ENCODE data around the gene GGCT.

The GGCT gene

DNA sequence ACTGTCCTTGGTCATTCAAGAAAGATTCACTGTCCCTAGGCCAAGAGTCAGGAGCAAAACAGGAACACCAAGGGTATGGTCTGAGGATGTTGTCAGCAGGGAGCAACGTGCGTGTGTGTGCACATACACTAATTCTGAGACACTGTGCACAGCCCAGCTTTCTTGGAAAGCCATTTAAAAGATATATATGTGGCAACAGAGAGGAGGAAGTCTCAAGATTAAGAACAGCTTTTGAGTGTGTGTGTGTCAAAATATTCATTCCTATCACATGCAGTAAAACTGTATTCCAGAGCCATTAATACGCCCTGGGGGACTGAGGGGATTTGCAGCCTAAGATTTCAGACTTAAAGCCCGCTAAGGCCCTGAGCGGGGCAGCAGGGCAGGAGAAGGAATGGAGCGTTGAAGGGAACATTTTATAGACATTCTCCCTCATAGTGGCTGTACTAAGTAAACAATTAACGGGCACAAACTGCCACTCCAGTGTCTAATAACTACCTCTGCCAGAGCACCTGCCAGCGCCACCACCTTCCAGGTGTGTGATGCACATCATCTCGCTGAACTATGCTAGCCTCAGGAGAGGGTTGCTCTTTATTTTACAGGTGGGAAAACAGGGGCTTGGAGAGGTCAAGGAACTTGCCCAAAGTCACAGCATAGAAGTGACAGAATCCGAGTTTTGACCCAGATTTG is 28.0 kb downstream of the GGCT start:
- DNase-seq, result no peak

- DNase-seq, result no peak
Measured at GRCh38 chr7:30475580-30475979, 29.0 kb downstream of the GGCT start.

DNA sequence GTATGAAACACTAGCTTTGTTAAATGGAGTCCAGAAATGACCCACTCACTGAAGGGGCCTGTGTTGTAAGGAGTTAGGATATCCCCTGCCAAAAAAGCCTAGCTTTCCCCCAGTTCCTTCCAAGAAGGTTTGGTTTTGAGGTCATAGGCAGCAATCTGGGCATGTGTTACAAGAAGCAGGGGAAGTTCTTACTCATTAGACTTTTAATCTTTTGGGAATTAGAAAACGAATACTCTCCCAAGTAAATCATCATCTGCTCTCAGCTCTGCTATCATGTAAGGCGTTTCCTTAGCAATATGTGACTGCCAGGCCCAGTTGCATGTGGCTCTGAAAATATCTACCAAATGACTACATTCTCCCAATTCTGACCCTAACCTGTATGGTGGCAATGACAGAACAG is 29.7 kb downstream of the GGCT start:
- no peak for DNase-seq

DNA sequence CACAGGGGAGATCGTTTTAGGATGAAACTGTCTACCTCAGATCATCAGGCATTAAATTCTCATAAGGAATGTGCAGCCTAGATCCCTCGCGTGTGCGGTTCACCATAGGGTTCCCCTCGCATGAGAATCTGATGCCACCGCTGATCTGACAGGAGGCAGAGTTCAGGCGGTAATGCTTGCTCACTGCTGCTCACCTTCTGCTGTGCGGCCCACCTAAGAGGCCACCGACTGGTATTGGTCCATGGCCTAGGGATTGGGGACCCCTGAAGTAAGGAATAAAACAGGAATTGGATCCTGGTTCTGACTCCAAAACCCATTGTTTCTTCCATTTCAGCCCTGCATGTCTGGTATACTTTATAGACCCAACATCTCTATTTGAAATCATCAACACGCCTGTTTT is 30.1 kb downstream of the GGCT start:
- DNase-seq, result no peak

GRCh38 chr7:30473903-30474302 is 30.7 kb downstream of the GGCT start:
- DNase-seq, result no peak

- DNase-seq, result no peak
Measured at GRCh38 chr7:30472784-30473775, 31.5 kb downstream of the GGCT start.

GRCh38 chr7:30472081-30472783 is 32.4 kb downstream of the GGCT start:
- no peak for DNase-seq

GRCh38 chr7:30471205-30471604 is 33.4 kb downstream of the GGCT start:
- no peak for DNase-seq

- no peak for DNase-seq
Measured at GRCh38 chr7:30470771-30471170, 33.9 kb downstream of the GGCT start.

- DNase-seq, result no peak
Measured at GRCh38 chr7:30470163-30470770, 34.4 kb downstream of the GGCT start.

GRCh38 chr7:30469303-30469702 is 35.3 kb downstream of the GGCT start:
- no peak for DNase-seq

DNA sequence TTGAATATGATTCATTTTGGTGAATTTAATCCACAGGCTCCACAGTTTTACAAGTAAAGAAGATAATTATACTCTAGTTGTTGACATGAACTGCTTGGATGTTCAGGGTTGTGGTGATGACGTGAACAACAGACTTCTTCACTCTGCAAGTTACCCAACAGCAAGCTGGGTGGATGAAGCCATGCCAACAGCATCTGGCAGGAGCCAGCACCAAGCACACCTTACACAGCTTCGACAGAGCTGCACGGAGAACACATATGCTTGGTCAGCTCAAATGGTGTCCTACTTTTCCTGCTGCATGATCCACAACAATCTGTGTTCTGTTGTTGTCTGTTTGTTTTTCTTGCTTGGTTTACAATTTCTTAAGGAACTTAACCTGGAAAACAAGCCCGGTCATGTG is 35.8 kb downstream of the GGCT start:
- DNase-seq, result no peak

GRCh38 chr7:30468041-30468440 is 36.6 kb downstream of the GGCT start:
- DNase-seq, result no peak

GRCh38 chr7:30467271-30467670 is 37.4 kb downstream of the GGCT start:
- no peak for DNase-seq

GRCh38 chr7:30466266-30466665 is 38.4 kb downstream of the GGCT start:
- no peak for DNase-seq

DNA sequence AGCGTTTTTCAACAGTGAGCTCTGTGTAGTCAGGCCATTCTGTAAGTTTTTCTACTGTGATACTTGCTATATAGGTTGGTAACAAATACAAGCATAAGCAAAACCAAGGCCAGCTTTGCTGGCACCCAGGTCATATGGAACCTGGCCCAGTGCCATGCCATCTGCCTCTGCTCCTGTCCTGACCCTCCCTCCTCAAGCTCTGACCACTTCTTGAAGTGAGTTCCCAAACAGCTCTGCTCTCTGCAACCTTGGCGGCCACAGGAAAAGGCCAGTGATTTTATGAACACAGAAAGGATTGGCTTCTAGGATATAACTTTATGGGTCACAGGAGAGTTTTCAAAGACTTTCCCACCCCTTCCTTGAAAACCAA is 38.8 kb downstream of the GGCT start:
- DNase-seq, result no peak

DNA sequence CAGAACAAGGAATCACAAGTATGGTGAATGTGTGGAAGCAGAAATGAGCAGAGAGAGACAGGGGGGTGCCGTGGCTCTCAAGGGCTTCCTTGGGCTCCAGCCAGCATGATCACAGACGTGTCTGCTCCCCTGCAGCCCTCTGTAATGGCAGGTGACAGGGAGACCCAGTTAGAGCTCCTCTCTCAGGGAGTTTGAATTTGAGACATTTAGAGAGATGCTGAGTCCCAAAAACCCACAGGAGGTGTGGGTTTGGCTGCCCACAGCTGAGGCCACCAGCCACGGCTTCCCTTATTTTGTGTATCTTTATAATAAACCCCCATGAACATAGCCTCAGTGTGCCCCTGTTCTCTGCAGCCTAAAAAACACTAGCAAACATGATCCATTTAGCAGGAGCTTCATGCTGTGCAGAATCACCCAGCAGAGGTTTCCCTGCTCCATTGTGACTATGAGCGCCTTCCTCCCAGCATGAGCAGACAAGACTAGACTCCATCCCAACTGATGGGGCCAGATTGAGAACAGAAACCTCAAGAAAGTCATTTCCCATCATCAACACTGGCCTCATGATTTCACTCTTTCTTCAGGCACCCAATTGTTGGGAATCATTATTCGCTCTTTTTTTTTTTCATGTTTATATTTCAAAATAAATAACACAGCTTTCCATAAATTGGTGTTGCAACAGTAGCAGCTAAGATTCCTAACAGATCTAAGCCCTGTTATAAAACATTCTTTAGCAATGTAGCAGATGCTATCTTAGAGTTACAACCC is 39.4 kb downstream of the GGCT start:
- DNase-seq, result no peak

DNA sequence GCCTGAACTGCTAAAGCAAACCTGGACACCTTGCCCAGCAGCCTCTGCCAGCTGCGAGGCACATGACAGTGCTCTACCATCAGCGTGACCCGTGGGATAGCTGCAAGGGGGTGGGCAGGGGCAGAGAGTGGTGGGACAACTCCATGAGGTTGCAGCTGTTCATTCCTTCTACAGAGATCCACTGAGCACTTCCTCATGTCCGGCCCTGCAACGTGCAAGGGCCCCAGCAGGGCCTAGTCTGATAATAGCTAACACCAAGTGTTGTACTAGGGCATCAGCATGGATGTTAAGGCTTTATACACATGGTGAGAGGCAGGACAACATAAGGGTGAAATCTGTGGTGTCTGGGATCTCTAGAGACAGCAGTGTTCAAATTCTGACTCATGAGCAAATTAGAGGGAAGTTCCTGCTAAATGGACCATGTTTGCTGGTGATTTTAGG is 40.4 kb downstream of the GGCT start:
- DNase-seq, result no peak

- DNase-seq, result no peak
Measured at GRCh38 chr7:30463405-30464145, 41.1 kb downstream of the GGCT start.

- DNase-seq, result no peak
Measured at GRCh38 chr7:30462179-30462578, 42.5 kb downstream of the GGCT start.

- no peak for DNase-seq
Measured at GRCh38 chr7:30460246-30460633, 44.4 kb downstream of the GGCT start.
